MM.1S (cell line): ENCODE data around the gene C1orf210.

Source experiments
- DNase-seq: peaks from one replicate; pipeline ENCODE4 v3.0.0-alpha.2; 2015
- H2AFZ ChIP-seq: fragments of 300-600 bp; sonication (generic); 2 replicates; pipeline ENCODE4 v1.6.0; 2016; ENCODE audit warnings: antibody characterized with exemption, low read length
- H3F3A ChIP-seq: fragments of 300-600 bp; sonication (generic); 2 replicates; pipeline ENCODE4 v1.6.1; 2016; ENCODE audit warnings: mild to moderate bottlenecking, antibody characterized with exemption, low read length, moderate library complexity, mixed read lengths; ENCODE audit not compliant: insufficient read depth
- H3K27ac ChIP-seq: fragments of 300-600 bp; sonication (generic); 2 replicates; pipeline ENCODE4 v1.5.1; 2016; ENCODE audit warnings: mild to moderate bottlenecking, low read length
- H3K27me3 ChIP-seq: fragments of 300-600 bp; sonication (generic); replicated peaks from 2 replicates; pipeline ENCODE4 v1.6.0; 2016; ENCODE audit warnings: low read length; ENCODE audit not compliant: insufficient read depth
- H3K36me3 ChIP-seq: fragments of 300-600 bp; sonication (generic); replicated peaks from 2 replicates; pipeline ENCODE4 v1.6.1; 2016; ENCODE audit warnings: mild to moderate bottlenecking, low read length, mixed read lengths; ENCODE audit not compliant: insufficient read depth
- H3K4me1 ChIP-seq: fragments of 300-600 bp; sonication (generic); 2 replicates; pipeline ENCODE4 v1.6.1; 2016; ENCODE audit warnings: low read length, mixed read lengths
- H3K4me2 ChIP-seq: fragments of 300-600 bp; sonication (generic); 2 replicates; pipeline ENCODE4 v1.6.0; 2016; ENCODE audit warnings: low read depth, low read length
- H3K4me3 ChIP-seq: fragments of 300-600 bp; sonication (generic); 2 replicates; pipeline ENCODE4 v1.5.1; 2016; ENCODE audit warnings: low read length, mixed read lengths
- H3K79me2 ChIP-seq: fragments of 300-600 bp; sonication (generic); 2 replicates; pipeline ENCODE4 v1.6.1; 2016; ENCODE audit warnings: mixed run types, low read length, mixed read lengths
- H3K9ac ChIP-seq: fragments of 300-600 bp; sonication (generic); 2 replicates; pipeline ENCODE4 v1.6.1; 2016; ENCODE audit warnings: low read length, mixed read lengths
- H3K9me2 ChIP-seq: fragments of 300-600 bp; sonication (generic); replicated peaks from 2 replicates; pipeline ENCODE4 v1.6.1; 2016; ENCODE audit warnings: mild to moderate bottlenecking, low read length, mixed read lengths; ENCODE audit not compliant: insufficient read depth
- H3K9me3 ChIP-seq: fragments of 300-600 bp; sonication (generic); replicated peaks from 2 replicates; pipeline ENCODE4 v1.6.1; 2016; ENCODE audit warnings: mild to moderate bottlenecking, low read length, mixed read lengths; ENCODE audit not compliant: insufficient read depth
- H4K20me1 ChIP-seq: fragments of 300-600 bp; sonication (generic); 2 replicates; pipeline ENCODE4 v1.6.1; 2016; ENCODE audit warnings: mild to moderate bottlenecking, low read length, moderate library complexity, mixed read lengths; ENCODE audit not compliant: insufficient read depth
- EZH2 ChIP-seq: fragments of 300-600 bp; sonication (generic); optimal IDR thresholded peaks from 2 replicates; pipeline ENCODE3; 2017; ENCODE audit warnings: low read depth, mild to moderate bottlenecking, antibody characterized with exemption, low read length, mixed read lengths
- EZH2phosphoT487 ChIP-seq: fragments of 300-600 bp; sonication (generic); IDR thresholded peaks from 2 replicates; pipeline ENCODE4 v1.6.1; 2018; ENCODE audit warnings: antibody characterized with exemption, low read length
- TF ChIP-seq, protein P1 (sequence below): fragments of 300-600 bp; sonication (generic); IDR thresholded peaks from 2 replicates; pipeline ENCODE4 v1.5.1; 2016; ENCODE audit warnings: antibody characterized with exemption, low read length, mixed read lengths

Gene C1orf210

DNA sequence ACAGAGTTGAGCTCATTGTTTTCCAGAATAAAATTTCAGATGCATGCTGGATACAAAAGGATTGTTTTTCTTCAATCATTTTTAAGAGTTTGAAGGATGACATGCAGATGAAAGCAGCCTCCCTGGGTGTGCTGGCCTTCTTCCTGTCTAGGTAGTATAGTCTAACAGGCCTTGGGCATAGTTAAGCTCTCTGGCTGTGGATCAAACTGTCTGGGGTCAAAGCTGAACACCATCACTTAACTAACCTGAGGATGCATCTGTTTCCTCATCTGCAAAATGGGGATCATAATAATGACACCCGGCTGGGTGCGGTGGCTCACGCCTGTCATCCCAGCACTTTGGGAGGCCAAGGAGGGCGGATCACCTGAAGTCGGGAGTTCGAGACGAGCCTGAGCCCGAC is 9.4 kb upstream of the C1orf210 start:
- H4K20me1 ChIP-seq: no peaks in the 10 kb centered on the region
- H3K4me1 ChIP-seq: no peaks in the 10 kb centered on the region
- H3K36me3 ChIP-seq: no peaks in the 10 kb centered on the region
- no peak for DNase-seq
- no peaks in the 10 kb centered on the region for H3K79me2 ChIP-seq
- H3K27me3 ChIP-seq: no peaks in the 10 kb centered on the region
- H3K9me2 ChIP-seq: no peaks in the 10 kb centered on the region
- H3F3A ChIP-seq: 0 out of 2 replicates have a peak, but pooled peaks cover 3% of the 10 kb centered on the region
- H2AFZ ChIP-seq: no peak overlapping the region
- H3K27ac ChIP-seq: no peak overlapping the region
- H3K9me3 ChIP-seq: no peaks in the 10 kb centered on the region
- H3K4me2 ChIP-seq: no peak overlapping the region
- H3K4me3 ChIP-seq: no peak overlapping the region
- TF ChIP-seq, protein P1, sequence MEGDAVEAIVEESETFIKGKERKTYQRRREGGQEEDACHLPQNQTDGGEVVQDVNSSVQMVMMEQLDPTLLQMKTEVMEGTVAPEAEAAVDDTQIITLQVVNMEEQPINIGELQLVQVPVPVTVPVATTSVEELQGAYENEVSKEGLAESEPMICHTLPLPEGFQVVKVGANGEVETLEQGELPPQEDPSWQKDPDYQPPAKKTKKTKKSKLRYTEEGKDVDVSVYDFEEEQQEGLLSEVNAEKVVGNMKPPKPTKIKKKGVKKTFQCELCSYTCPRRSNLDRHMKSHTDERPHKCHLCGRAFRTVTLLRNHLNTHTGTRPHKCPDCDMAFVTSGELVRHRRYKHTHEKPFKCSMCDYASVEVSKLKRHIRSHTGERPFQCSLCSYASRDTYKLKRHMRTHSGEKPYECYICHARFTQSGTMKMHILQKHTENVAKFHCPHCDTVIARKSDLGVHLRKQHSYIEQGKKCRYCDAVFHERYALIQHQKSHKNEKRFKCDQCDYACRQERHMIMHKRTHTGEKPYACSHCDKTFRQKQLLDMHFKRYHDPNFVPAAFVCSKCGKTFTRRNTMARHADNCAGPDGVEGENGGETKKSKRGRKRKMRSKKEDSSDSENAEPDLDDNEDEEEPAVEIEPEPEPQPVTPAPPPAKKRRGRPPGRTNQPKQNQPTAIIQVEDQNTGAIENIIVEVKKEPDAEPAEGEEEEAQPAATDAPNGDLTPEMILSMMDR: no peak
- TF ChIP-seq EZH2phosphoT487: no peak
- no peak overlapping the region for H3K9ac ChIP-seq

GRCh38 chr1:43293896-43294760 is 8.7 kb upstream of the C1orf210 start:
- no peak for TF ChIP-seq EZH2phosphoT487
- TF ChIP-seq EZH2: no peak
- TF ChIP-seq, protein P1: no peak

DNA sequence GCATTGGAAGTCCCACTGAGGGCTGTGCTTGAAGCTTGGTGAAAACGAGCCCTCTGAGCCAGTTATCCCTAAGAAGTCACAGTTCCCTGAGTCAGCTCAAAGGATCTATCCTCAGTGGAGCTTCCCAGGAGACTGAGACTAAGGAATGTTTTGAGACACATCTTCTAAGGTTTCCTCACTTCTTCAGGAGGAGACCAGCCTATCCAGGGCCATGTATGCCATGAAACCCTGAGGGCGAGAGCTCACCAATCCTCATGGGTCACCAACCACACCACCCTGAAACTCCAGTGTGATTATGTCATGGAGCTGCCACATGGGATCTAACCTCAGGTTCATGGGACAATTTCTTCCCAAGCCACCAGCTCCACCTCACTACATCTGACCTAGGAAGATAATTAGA is 7.8 kb upstream of the C1orf210 start:
- TF ChIP-seq EZH2phosphoT487 (no peak), EZH2 (no peak)
- TF ChIP-seq, protein P1: no peak
- no peaks in the 10 kb centered on the region for H3K36me3 ChIP-seq
- H3F3A ChIP-seq: 0 out of 2 replicates have a peak, but pooled peaks cover 3% of the 10 kb centered on the region
- H3K4me3 ChIP-seq: no peak overlapping the region
- H3K4me1 ChIP-seq: no peaks in the 10 kb centered on the region
- no peak overlapping the region for H3K9ac ChIP-seq
- no peaks in the 10 kb centered on the region for H3K27me3 ChIP-seq
- H3K4me2 ChIP-seq: no peak overlapping the region
- H3K9me3 ChIP-seq: no peaks in the 10 kb centered on the region
- DNase-seq: no peak
- H4K20me1 ChIP-seq: no peaks in the 10 kb centered on the region
- no peaks in the 10 kb centered on the region for H3K9me2 ChIP-seq
- H3K79me2 ChIP-seq: no peaks in the 10 kb centered on the region
- H2AFZ ChIP-seq: no peak overlapping the region
- H3K27ac ChIP-seq: no peak overlapping the region

More at GRCh38 chr1:43293896-43294760, 8.7 kb upstream of the C1orf210 start:
- DNase-seq: no peak
- H3K36me3 ChIP-seq: no peaks in the 10 kb centered on the region
- no peak overlapping the region for H3K9ac ChIP-seq
- H4K20me1 ChIP-seq: no peaks in the 10 kb centered on the region
- no peak overlapping the region for H3K4me2 ChIP-seq
- 0 out of 2 replicates have a peak, but pooled peaks cover 3% of the 10 kb centered on the region for H3F3A ChIP-seq
- H3K9me3 ChIP-seq: no peaks in the 10 kb centered on the region
- no peaks in the 10 kb centered on the region for H3K27me3 ChIP-seq
- H3K79me2 ChIP-seq: no peaks in the 10 kb centered on the region
- H3K4me1 ChIP-seq: no peaks in the 10 kb centered on the region
- no peak overlapping the region for H2AFZ ChIP-seq
- H3K27ac ChIP-seq: no peak overlapping the region
- no peaks in the 10 kb centered on the region for H3K9me2 ChIP-seq
- no peak overlapping the region for H3K4me3 ChIP-seq
